ENCODE measurements around the gene LRRC49.
"Not testable (repeated sequence)": the region's sequence is repeated elsewhere in the genome, so short reads cannot be mapped to it uniquely, and the experiment has no call there.

LRRC49 gene

DNA sequence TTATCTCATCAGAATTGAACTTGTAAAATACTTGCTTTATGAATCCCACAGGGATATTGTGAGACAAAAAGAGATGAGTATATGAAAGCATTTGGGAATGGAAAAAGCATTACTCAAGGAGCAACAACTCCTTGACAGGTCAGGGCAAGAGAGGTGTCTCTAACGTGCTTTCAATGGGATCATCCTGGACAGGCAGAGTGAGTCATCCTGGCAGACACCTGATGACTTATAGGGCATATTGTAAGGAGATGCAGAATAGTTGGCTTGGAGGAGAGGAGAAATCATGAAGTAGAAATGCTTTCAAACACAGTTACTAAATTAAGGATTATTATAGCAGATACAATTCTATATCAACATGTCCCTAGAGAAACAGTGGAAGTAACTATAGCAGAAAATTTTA, 150.7 kb downstream of the LRRC49 start:
- no peak overlapping the region for H3K27ac ChIP-seq
- TF ChIP-seq, protein P1, sequence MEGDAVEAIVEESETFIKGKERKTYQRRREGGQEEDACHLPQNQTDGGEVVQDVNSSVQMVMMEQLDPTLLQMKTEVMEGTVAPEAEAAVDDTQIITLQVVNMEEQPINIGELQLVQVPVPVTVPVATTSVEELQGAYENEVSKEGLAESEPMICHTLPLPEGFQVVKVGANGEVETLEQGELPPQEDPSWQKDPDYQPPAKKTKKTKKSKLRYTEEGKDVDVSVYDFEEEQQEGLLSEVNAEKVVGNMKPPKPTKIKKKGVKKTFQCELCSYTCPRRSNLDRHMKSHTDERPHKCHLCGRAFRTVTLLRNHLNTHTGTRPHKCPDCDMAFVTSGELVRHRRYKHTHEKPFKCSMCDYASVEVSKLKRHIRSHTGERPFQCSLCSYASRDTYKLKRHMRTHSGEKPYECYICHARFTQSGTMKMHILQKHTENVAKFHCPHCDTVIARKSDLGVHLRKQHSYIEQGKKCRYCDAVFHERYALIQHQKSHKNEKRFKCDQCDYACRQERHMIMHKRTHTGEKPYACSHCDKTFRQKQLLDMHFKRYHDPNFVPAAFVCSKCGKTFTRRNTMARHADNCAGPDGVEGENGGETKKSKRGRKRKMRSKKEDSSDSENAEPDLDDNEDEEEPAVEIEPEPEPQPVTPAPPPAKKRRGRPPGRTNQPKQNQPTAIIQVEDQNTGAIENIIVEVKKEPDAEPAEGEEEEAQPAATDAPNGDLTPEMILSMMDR (conservative IDR thresholded peaks at IDR 0.05) = no peak

DNA sequence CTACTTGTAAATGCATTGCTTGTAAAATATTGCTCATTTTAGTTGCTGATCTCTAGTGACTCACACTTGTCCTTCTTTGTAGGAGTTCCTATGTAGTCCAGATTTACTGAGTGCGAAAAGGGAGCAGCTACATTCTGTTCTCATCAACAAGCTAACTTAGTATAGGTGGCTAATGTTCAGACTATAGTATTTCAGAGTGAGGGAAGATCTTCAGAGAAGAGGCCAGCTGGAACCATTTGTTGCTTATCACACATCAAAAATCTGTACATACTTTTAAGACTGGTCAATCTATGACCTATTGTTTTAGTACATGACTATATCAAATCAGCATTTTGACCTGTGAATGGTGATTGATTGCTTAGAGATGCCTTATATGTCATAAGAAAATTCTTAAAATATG, 151.4 kb downstream of the LRRC49 start:
- TF ChIP-seq, protein P1 (conservative IDR thresholded peaks at IDR 0.05) = no peak
- no peak overlapping the region for H3K27ac ChIP-seq

DNA sequence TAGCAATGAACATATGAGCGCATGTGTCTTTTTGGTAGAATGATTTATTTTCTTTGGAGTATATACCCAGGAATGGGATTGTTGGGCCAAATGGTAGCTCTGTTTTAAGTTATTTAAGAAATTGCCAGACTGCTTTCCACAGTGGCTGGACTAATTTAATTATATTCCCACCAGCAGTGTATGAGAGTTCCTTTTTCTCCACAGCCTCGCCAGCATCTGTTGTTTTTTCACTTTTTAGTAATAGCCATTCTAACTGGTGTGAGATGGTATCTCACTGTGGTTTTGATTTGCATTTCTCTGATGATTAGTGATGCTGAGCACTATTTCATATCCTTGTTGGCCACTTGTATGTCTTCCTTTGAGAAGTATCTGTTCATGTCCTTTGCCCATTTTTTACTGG, 153.5 kb downstream of the LRRC49 start:
- not testable (repeated sequence) for H3K27ac ChIP-seq

DNA sequence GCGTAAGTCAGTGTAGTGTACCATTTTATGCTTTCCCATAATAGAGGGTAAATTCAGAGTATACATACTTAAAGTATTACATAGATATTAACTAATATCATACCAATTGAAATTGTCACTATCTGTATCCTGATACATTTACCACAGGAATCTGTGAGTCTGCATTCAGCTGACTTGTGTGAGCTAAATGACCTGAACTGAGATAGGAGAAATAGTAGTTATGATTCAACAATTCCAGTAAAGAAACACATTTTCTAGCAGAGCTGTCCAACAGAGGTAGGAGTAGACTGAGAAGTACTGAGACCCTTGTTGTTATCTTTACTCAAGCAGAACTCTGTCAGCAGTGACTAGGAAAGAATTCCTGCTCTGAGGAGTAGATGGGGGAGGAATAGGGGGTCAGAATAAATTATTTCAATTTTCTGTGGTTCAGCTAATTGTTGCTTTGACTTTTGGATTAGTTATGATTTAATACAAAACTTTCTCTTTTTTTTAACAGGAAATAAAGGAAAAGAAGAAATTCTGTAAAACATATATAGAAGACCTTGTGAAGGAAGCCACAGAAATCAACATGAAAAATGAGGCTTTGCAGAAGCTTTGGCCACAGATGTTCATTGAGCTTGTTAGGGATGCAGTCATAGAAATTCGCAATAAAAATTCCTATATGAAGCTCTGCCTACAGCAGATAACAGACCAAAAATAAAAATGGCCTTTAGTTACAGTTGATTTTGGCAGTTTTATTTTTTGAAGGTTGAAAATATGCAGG, 156.5 kb downstream of the LRRC49 start:
- TF ChIP-seq, protein P1 (conservative IDR thresholded peaks at IDR 0.05) = no peak
- H3K27ac ChIP-seq = no peak overlapping the region

DNA sequence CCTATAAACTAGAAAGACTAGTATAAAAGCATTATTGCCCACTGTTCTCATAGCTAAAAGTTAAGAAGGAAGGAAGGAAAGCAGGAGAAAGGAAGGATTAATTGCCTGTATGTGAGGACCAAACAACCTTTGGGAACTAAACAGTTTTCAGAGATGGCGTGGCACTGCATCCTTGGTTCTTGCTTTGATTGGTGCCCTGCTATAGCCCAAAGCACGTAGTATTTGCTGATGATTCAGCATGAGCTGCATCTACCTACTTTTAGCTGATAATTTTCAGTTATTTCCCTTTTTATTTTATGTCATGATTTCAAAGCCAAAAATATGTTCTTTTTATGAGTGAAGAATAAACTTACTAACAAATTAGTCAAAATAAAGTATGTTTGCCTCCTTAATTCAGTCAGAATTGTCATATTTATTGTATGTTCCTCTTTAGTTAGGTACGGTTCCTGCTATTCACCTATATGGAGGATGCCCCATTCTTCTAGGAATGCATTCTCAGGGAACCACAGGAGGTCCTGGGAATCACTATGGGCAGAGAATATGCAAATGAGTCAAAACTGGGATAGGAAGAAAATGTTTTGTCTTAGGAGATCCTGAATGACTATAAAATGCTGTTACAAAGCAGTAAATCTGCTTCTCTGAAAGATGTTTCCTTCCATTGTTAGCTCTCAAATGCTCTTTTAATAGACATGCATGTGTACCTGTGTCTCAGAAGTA, 157.2 kb downstream of the LRRC49 start:
- no peak overlapping the region for H3K27ac ChIP-seq
- TF ChIP-seq, protein P1 (conservative IDR thresholded peaks at IDR 0.05) = no peak

DNA sequence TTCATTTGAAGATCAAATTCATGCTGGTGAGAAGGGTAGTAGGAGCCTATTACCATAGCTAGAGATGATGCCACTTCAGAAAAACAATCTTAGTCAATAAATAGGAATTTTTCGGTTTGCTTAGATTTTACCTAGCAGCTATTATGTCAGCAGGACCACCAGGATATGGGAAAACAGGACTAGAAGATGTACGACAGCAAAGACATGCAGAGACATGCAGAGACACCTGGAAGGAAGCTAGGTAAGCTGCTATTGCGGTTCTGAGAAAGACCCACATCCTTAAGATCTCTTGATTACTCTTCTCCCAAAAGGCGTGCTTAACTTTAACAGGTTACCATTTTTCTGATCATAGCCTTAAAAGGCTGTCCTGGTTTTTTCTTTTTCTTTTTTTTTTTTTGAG, 157.8 kb downstream of the LRRC49 start:
- TF ChIP-seq, protein P1 (conservative IDR thresholded peaks at IDR 0.05) = no peak
- H3K27ac ChIP-seq = no peak overlapping the region

DNA sequence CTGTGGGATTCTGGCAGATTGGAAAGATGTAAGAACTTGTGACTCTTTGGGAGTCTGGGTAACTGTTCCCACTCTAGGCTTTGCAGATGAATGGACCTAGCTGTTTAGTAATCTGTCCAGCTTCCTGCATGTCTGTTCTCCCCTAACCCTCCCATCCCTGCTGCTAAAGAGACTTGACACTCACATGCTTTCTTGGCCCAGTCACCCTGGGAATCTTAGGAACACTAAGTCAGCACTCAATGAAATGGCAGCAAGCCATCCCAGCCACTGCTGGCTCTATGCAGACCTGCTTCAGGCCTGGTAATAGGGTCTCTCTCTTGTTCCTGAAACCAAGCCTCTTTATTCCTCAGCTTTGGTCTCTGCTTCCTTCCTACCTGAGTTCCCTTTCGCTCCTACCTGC, 158.9 kb downstream of the LRRC49 start:
- H3K27ac ChIP-seq = no peak overlapping the region
- TF ChIP-seq, protein P1 (conservative IDR thresholded peaks at IDR 0.05) = no peak

DNA sequence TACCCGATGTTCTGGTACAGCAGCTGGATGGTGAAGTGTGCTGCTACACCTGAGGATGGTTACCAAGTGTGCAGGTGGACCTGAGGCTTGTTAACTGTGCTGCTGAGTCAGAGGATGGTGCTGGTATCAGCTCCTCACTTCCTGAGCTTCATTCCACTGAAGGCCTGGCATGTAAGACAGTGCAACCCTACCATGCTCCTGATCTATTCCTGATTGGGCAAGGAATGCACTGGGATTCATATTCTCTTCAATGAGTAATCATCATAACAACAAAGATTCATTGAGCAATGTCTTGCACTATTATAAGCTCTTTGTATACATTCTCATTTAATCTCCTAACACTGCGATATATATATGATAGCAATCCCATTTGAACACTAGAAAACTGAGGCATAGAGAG, 159.7 kb downstream of the LRRC49 start:
- TF ChIP-seq, protein P1 (conservative IDR thresholded peaks at IDR 0.05) = no peak
- no peak overlapping the region for H3K27ac ChIP-seq
